Subcutaneous adipose tissue (tissue), 4 donors: ENCODE data around the gene ADAM12. TPM values are rescaled to one million over a fixed set of nuclear protein-coding genes. Genes with fewer than 3 reads are reported as not detected.

ENCODE experiments used
- total RNA-seq, 4 donors: library from RNA; depleted of rRNA; stranded (reverse); fragments of >200 nt; gene quantifications; one replicate each; pipeline ENCODE4 v1.1.0, GENCODE V29; 2016
- TF ChIP-seq, protein P1 (sequence below): fragments of 450-650 bp; IDR thresholded peaks from one replicate; pipeline ENCODE4 v1.5.1; 2016; ENCODE audit warnings: low read depth, mild to moderate bottlenecking, control low read depth, antibody characterized with exemption, moderate library complexity

Gene ADAM12
- total RNA-seq, 4 donors from 2014 or later: 11.5 to 20.4 (median 14.5) TPM

DNA sequence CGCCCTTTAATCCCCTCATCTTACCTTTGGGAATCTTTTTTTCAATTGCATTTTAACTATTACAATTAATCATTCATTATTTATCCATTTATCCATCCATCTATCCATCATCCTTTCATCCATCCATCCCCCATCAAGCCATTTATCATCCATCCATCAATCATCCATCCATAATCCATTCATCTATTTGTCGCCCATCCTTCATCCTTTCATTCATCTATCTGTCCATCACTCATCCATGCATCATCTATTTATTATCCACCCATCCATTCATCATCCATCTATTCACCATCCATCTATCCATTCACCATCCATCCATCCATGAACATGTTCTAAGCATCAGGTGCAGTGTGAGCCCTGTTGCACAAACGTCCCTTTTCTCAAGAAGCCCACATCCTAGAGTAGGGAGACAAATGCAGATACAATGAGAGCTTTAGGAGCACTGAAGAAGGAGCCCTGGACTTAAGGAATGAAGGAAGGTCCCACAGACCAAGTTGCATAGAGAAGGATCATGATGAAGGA lies 199.5 kb downstream of the ADAM12 start:
- TF ChIP-seq, protein P1, sequence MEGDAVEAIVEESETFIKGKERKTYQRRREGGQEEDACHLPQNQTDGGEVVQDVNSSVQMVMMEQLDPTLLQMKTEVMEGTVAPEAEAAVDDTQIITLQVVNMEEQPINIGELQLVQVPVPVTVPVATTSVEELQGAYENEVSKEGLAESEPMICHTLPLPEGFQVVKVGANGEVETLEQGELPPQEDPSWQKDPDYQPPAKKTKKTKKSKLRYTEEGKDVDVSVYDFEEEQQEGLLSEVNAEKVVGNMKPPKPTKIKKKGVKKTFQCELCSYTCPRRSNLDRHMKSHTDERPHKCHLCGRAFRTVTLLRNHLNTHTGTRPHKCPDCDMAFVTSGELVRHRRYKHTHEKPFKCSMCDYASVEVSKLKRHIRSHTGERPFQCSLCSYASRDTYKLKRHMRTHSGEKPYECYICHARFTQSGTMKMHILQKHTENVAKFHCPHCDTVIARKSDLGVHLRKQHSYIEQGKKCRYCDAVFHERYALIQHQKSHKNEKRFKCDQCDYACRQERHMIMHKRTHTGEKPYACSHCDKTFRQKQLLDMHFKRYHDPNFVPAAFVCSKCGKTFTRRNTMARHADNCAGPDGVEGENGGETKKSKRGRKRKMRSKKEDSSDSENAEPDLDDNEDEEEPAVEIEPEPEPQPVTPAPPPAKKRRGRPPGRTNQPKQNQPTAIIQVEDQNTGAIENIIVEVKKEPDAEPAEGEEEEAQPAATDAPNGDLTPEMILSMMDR: no peak

DNA sequence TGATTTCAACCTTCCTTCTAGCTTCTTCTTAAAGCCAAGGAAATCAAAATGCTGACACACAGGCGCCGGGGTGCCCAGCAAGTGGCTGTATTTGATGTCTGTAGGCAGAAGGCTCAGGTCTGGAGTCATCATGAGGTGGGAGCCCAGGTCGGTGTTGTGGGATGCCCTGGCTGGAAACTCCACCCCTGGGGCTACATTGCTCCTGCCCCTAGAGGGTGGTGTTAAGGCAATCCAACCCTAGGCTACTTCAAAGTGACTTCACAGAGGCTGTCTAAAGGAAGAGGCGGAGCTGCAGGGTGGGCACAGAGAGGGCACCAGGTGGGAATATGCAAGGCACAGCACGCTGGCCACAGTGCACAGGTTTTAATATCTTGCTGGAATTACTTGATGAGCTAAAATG lies 200.9 kb downstream of the ADAM12 start:
- TF ChIP-seq, protein P1: no peak

DNA sequence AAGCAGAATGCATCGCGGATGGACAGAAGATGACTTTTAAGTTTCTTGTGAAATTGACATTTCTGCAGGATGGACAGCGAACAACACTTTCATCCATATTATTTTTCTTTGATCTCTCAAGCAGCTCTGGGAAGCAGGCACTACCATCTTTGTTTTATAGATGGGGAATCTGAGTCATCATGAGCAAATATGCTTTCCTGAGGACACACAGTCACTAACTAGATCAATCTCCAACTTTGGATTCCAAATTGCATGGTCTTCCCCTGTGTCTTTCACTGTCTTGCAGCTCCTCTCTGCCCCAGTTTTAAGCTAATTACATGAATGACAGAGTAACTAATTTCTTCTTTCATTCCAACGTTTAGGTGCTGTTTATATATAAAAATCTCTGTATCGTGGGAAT lies 201.5 kb downstream of the ADAM12 start:
- TF ChIP-seq, protein P1: no peak

DNA sequence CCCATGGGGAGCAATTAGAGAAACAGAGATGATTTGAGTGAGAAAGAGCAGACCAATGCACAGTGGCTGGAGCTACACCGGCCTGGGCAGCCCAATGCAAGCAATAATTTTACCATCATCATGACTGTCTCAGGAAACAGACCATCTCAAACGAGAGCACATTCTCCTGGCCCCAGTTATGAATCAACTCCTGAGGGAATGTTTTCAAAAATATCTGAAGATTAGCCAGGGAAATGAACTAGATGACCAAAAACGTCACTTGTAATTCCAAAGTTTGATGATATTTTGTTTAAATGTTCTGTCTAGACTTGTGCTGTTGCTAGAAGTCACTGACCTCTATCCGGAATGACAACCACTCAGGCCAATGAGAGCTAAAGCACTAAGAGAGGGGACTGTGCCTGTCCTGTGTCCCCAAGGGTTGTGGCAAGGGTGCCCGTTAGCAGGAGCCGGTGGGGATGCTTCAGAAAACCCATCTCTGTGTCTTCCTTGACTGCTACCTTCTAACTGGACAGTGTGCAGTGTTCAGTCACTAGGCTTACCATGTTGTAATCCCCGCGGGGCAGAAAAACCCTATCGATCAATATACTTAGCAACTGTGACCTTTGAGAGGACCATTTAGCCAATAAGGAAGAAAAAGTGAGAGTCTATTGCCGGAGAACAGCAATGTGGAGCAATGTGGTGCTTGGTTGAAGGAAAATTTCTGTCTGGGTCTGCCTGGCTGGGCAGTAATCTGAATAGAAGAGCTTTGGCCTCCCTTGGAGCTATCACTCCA lies 202.4 kb downstream of the ADAM12 start:
- TF ChIP-seq, protein P1: no peak

DNA sequence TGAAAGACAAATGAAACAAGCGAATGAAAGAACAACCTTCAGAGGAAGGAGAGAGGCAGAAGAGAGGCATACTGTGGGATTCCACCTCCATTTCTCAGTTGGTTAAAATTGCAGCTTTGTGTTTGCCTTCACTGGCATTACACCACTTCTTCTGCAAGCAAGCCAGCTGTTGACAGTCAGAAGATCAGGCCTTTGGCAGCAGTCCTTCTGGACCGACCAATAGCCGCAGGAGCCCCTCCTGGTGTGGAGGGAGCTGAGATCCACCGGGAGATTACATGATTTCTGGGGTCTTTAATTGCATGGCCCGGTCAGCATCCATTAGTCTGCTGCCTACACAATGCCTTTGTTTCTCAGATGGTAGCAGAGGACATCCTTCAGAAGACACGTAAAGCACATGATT lies 206.7 kb downstream of the ADAM12 start:
- TF ChIP-seq, protein P1: no peak

DNA sequence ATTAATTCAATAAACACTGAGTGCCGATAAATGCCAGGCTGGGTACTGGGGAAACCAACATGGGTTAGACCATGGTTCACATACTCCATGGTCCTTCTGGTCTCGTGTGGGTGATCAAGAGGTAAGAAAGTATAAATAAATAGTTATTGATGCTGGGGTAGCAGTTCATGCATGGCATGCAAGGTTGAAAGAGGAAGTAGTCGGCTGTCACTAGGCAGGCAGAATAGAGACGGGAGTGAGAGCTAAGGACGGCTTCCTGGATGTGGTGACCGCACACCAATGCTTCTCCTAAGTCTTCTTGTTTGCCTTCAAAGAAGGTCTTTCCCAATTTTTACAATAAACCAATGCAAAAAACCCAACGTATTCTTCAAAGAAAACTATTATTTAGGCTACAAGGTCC lies 208.6 kb downstream of the ADAM12 start:
- TF ChIP-seq, protein P1: no peak

DNA sequence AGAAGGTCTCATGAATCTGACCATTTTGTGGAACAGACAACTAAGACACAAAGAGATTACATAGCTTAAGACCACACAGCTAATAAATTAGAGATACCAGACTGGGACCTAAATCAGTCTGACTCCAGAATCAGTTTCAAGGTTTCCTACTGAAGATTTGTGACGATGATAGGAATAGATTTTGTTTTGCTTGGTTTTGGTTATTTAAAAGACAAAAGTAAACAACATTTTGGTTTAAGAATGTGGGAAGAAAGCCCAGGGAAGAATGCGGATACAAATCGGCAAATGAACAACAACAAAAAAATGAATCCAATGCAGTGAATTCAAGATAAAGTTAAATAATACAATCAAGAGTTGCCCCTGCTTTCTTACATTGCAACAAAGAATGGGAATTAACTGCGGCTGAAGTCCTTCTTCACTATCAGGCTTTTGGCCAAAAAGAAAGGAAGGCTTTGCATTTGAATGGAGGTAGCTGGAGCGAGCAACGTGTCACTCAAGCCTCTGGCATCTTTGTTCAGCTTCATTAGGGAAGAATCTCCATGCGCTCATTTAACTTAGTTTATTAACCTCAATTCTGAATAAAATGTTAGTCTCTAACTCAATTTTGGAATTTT lies 210.8 kb downstream of the ADAM12 start:
- TF ChIP-seq, protein P1: no peak
